GM12878 (cell line): ENCODE results near the gene MITF. TPM values are rescaled to one million over a fixed set of nuclear protein-coding genes. Genes with fewer than 3 reads are reported as not detected.

Experiments
- ATAC-seq: fragments of 200-7000 bp; cut with Tn5 transposase; 3 replicates; pipeline ENCODE4 v1.9.1; 2020; ENCODE audit warnings: mild to moderate bottlenecking, moderate library complexity
- BruUV-seq: library from RNA; stranded (reverse); fragments of 400-500 nt; replicated peaks from 2 replicates; lab custom pipeline; 2021; lab: Mats Ljungman, UMichigan
- CTCF ChIA-PET: fragments of 300-600 bp; sonication (Branson Sonifier 250); formaldehyde crosslinking; extraction: SDS; loops from one replicate; lab custom pipeline; 2021; ENCODE audit warnings: inconsistent platforms; lab: Yijun Ruan, JAX
- POLR2A ChIA-PET: fragments of 350-600 bp; formaldehyde crosslinking; extraction: SDS; loops from one replicate; lab custom pipeline; 2021; ENCODE audit warnings: inconsistent platforms; lab: Charles Lee
- RAD21 ChIA-PET: fragments of 300-600 bp; sonication (Branson Sonifier 250); formaldehyde crosslinking; loops from one replicate; lab custom pipeline; 2023; ENCODE audit warnings: antibody characterized with exemption; ENCODE audit not compliant: unreplicated experiment; lab: Charles Lee
- SMC1A ChIA-PET: fragments of 300-600 bp; sonication (Branson Sonifier 250); formaldehyde crosslinking; loops from one replicate; lab custom pipeline; 2023; ENCODE audit not compliant: unreplicated experiment, uncharacterized antibody; lab: Charles Lee
- DNase-seq: peaks from one replicate; pipeline ENCODE4 v3.0.0-alpha.2; 2011; ENCODE audit warnings: low read depth, low spot score
- FAIRE-seq: peaks from 3 replicates; lab custom pipeline; 2011; peaks lifted over from hg19 to GRCh38; lab: Jason Lieb, UNC
- H2AFZ ChIP-seq: 2 replicates; pipeline ENCODE4 v1.6.0; 2011; ENCODE audit warnings: low read depth, low read length, control low read depth; ENCODE audit not compliant: control insufficient read depth
- H3K27ac ChIP-seq: 2 replicates; pipeline ENCODE4 v1.5.1; 2011; ENCODE audit warnings: control low read depth; ENCODE audit not compliant: control insufficient read depth, insufficient read depth
- H3K27me3 ChIP-seq, 2 experiments: replicated peaks in 1 of 2; 2 replicates each; pipeline versions ENCODE4 v1.6.0 to v1.6.1; 2011; ENCODE audit warnings: low read length in 1 of 2; ENCODE audit not compliant: control insufficient read depth in 2 of 2, insufficient read depth in 2 of 2
- H3K36me3 ChIP-seq, 2 experiments: 2 replicates each; pipeline ENCODE4 v1.5.1; 2011; ENCODE audit warnings: low read length in 1 of 2; ENCODE audit not compliant: control insufficient read depth in 2 of 2, insufficient read depth in 2 of 2
- H3K4me1 ChIP-seq: 2 replicates; pipeline ENCODE4 v1.6.1; 2011; ENCODE audit warnings: mild to moderate bottlenecking, low read length, moderate library complexity, mixed read lengths; ENCODE audit not compliant: control insufficient read depth, insufficient read depth
- H3K4me2 ChIP-seq: 2 replicates; pipeline ENCODE4 v1.6.0; 2011; ENCODE audit warnings: control low read depth; ENCODE audit not compliant: control insufficient read depth, insufficient read depth
- H3K4me3 ChIP-seq: fragments of 200-600 bp; sonication (generic); 2 replicates; pipeline ENCODE4 v1.5.1; 2016
- H3K79me2 ChIP-seq: 2 replicates; pipeline ENCODE4 v1.6.0; 2011; ENCODE audit warnings: low read length; ENCODE audit not compliant: control insufficient read depth, insufficient read depth
- H3K9ac ChIP-seq: 2 replicates; pipeline ENCODE4 v1.8.0; 2011; ENCODE audit warnings: low read length, control low read depth, mixed read lengths; ENCODE audit not compliant: control insufficient read depth, insufficient read depth
- H3K9me3 ChIP-seq: replicated peaks from 3 replicates; pipeline ENCODE4 v1.5.1; 2011; ENCODE audit warnings: mild to moderate bottlenecking, low read length; ENCODE audit not compliant: control insufficient read depth, insufficient read depth
- H4K20me1 ChIP-seq: 2 replicates; pipeline ENCODE4 v1.6.0; 2011; ENCODE audit not compliant: control insufficient read depth, insufficient read depth
- CEBPZ ChIP-seq: fragments of 150-350 bp; IDR thresholded peaks from 2 replicates; pipeline ENCODE4 v1.6.1; 2016; ENCODE audit warnings: low read depth, low read length
- CHD4 ChIP-seq: fragments of 200-600 bp; sonication (generic); IDR thresholded peaks from 2 replicates; pipeline ENCODE4 v1.6.1; 2016; ENCODE audit warnings: mild to moderate bottlenecking
- CUX1 ChIP-seq: IDR thresholded peaks from 2 replicates; pipeline ENCODE4 v1.6.1; 2012; ENCODE audit warnings: improper control_type of control experiment, low read depth, low read length; ENCODE audit not compliant: insufficient replicate concordance
- KDM1A ChIP-seq: fragments of 200-600 bp; sonication (generic); IDR thresholded peaks from 2 replicates; pipeline ENCODE4 v1.6.1; 2016; ENCODE audit warnings: borderline replicate concordance
- MLLT1 ChIP-seq: fragments of 450-650 bp; IDR thresholded peaks from 2 replicates; pipeline ENCODE4 v1.6.1; 2016; ENCODE audit warnings: mild to moderate bottlenecking
- NR2C2 ChIP-seq: IDR thresholded peaks from 2 replicates; pipeline ENCODE4 v1.6.1; 2011; ENCODE audit warnings: borderline replicate concordance, low read depth; ENCODE audit not compliant: control insufficient read depth, insufficient read length
- POLR2AphosphoS2 ChIP-seq: IDR thresholded peaks from 2 replicates; pipeline ENCODE4 v1.6.1; 2011; ENCODE audit warnings: low read depth, mild to moderate bottlenecking, low read length, improper control_type of control experiment, moderate library complexity
- WGBS: methylation state at CpG from one replicate; pipeline ENCODE4 v1.1.6; 2016; ENCODE audit warnings: low lambda C conversion rate; ENCODE audit not compliant: insufficient replicate concordance, insufficient coverage; ENCODE audit errors: missing lambda C conversion rate; 5-methylcytosine and 5-hydroxymethylcytosine counted together
- in situ Hi-C: fragments of 300-500 bp; cut with MboI; formaldehyde crosslinking; loops from 9 replicates; pipeline ENCODE4 v1.14.3; 2018; ENCODE audit warnings: mixed read lengths
- intact Hi-C: fragments of 100-400 bp; cut with micrococcal nuclease; formaldehyde crosslinking; loops from one replicate; pipeline ENCODE4 v1.14.2; 2022; ENCODE audit not compliant: unreplicated experiment
- polyA plus RNA-seq, 11 experiments: library from polyadenylated mRNA; depleted of rRNA in 4 of 11; unstranded in 6 of 11; stranded (reverse) in 5 of 11; fragments of >200 nt; fragmentation: Nextera tagmentation in 4 of 11; fragmentation: Illumina TruSeq in 1 of 11; extraction: Ambion mirVana in 4 of 11; extraction: Trizol in 1 of 11; gene quantifications; 1 replicate in 1 of 11; 2 replicates in 10 of 11; pipeline versions ENCODE4 v1.2.1 to v1.2.3, GENCODE V29; 2011 to 2016; ENCODE audit warnings: inconsistent platforms in 2 of 11, missing spikeins in 2 of 11, low read depth in 1 of 11
- total RNA-seq, 4 experiments: library from RNA; depleted of rRNA in 3 of 4; stranded (reverse); fragments of >200 nt in 3 of 4; fragmentation: Illumina TruSeq in 1 of 4; extraction: Trizol in 1 of 4; gene quantifications; 2 replicates each; pipeline versions ENCODE4 v1.2.1 to v1.2.3, GENCODE V29; 2013 to 2021

MITF gene
- total and polyA plus RNA-seq, 10 of the 15 experiments (the other 5 are each of a cell fraction or from before 2014, with no cell fraction given), result under 0.01 to 0.90 (median 0.06) TPM; not detected in 3

GRCh38 chr3:69927571-69927970 is 188.3 kb downstream of the MITF start:
- TF ChIP-seq CHD4 (no peak), CEBPZ (no peak), KDM1A (no peak), POLR2AphosphoS2 (no peak)
- no peaks in the 10 kb centered on the region for H3K9me3 ChIP-seq
- FAIRE-seq (no peak), DNase-seq (no peak), ATAC-seq (no peak)
- H3K79me2 ChIP-seq, result no peaks in the 10 kb centered on the region
- H3K36me3 ChIP-seq, result no peaks in the 10 kb centered on the region
- H3K4me2 ChIP-seq, result no peak overlapping the region
- no peak overlapping the region for H3K9ac ChIP-seq
- no peaks in the 10 kb centered on the region for H3K27me3 ChIP-seq
- ChIA-PET POLR2A (no interaction called here), CTCF (no interaction called here), RAD21 (no interaction called here), SMC1A (no interaction called here)
- H3K4me1 ChIP-seq, result no peaks in the 10 kb centered on the region
- H4K20me1 ChIP-seq, result no peaks in the 10 kb centered on the region
- in situ Hi-C loops (loop anchor here (25.0 kb wide), 1 partner anchor 765 kb away; no protein-coding TSS in a partner anchor), intact Hi-C loops (no loop called here)
- H2AFZ ChIP-seq, result no peak overlapping the region
- no TSS peak for BruUV-seq
- no peak overlapping the region for H3K4me3 ChIP-seq
- H3K27ac ChIP-seq, result no peak overlapping the region

DNA sequence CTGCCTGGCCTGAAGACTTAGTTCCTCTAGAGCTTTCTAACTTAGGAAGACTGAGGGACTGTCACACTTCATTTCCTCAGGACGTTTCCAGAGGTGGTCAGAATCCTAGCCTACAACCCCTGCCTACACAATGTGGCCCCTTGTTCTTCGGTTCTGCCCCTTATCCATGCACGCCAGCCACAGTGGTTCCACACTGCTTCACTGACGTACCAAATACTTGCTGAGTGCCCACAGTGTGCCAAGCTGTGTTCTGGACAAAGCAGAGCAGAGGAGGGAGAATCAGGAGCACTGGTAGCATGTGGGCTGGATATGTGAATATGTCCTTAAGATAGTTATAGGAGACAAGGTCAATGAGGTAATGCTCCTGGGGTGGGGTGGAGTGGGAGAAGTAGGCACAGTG is 189.8 kb downstream of the MITF start:
- no TSS peak for BruUV-seq
- FAIRE-seq (no peak), DNase-seq (no peak), ATAC-seq (no peak)
- CTCF ChIA-PET, result interaction anchor here (0.6 kb wide), 1 partner anchor 1830 kb away, joined by 3 read pairs; no protein-coding TSS in a partner anchor
- Histone ChIP-seq H4K20me1 (no peaks in the 10 kb centered on the region), H2AFZ (no peak overlapping the region), H3K27ac (no peak overlapping the region), H3K4me2 (no peak overlapping the region), H3K9me3 (no peaks in the 10 kb centered on the region), H3K27me3 (no peaks in the 10 kb centered on the region), H3K36me3 (no peaks in the 10 kb centered on the region), H3K4me3 (no peak overlapping the region), H3K4me1 (no peaks in the 10 kb centered on the region), H3K79me2 (no peaks in the 10 kb centered on the region), H3K9ac (no peak overlapping the region)
- RAD21 ChIA-PET, result no interaction called here
- SMC1A ChIA-PET, result interaction anchor here (0.6 kb wide), 1 partner anchor 19 kb away, joined by 3 read pairs; no protein-coding TSS in a partner anchor
- 3% methylated on average over 4 of the region's 4 CpGs for WGBS
- intact Hi-C loops, result no loop called here
- in situ Hi-C loops, result loop anchor here (25.0 kb wide), 1 partner anchor 767 kb away; no protein-coding TSS in a partner anchor
- POLR2A ChIA-PET, result no interaction called here
- TF ChIP-seq CUX1 (no peak), MLLT1 (no peak), NR2C2 (no peak)
